Measurements from ENCODE around the gene SSX2IP.

Gene SSX2IP

GRCh38 chr1:84708031-84708430 lies 17.8 kb upstream of the SSX2IP start:
- Histone ChIP-seq H3K9ac (ENCODE audit: insufficient read length, low read depth) (no peak overlapping the region), H3K36me3 (ENCODE audit: insufficient read depth, insufficient read length, low read length) (no peaks in the 10 kb centered on the region), H3K9me3 (ENCODE audit: insufficient read depth, low read length) (no peaks in the 10 kb centered on the region), H3K4me1 (ENCODE audit: insufficient read depth, insufficient read length) (no peaks in the 10 kb centered on the region), H3K27me3 (ENCODE audit: insufficient read depth, insufficient read length) (no peaks in the 10 kb centered on the region), H3K4me3 (ENCODE audit: insufficient read length, low read depth) (no peak overlapping the region)
- DNase-seq (ENCODE audit: low read depth, low spot score): no peak
- TF ChIP-seq ZNF274 (IDR thresholded peaks at IDR 0.05; ENCODE audit: low read depth, low read length) (no peak), YY1 (IDR thresholded peaks at IDR 0.05; ENCODE audit: insufficient read depth, insufficient read length) (no peak), SUZ12 (IDR thresholded peaks at IDR 0.05; ENCODE audit: extremely low read depth, insufficient read depth, insufficient read length) (no peak)

- H3K27me3 ChIP-seq (ENCODE audit: insufficient read depth, insufficient read length): no peaks in the 10 kb centered on the region
- H3K9me3 ChIP-seq (ENCODE audit: insufficient read depth, low read length): no peaks in the 10 kb centered on the region
- no peak for DNase-seq (ENCODE audit: low read depth, low spot score)
- H3K4me1 ChIP-seq (ENCODE audit: insufficient read depth, insufficient read length): no peaks in the 10 kb centered on the region
- H3K36me3 ChIP-seq (ENCODE audit: insufficient read depth, insufficient read length, low read length): no peaks in the 10 kb centered on the region
- H3K4me3 ChIP-seq (ENCODE audit: insufficient read length, low read depth): no peak overlapping the region
- no peak for TF ChIP-seq YY1 (IDR thresholded peaks at IDR 0.05; ENCODE audit: insufficient read depth, insufficient read length)
- no peak for TF ChIP-seq SUZ12 (IDR thresholded peaks at IDR 0.05; ENCODE audit: extremely low read depth, insufficient read depth, insufficient read length)
- TF ChIP-seq ZNF274 (IDR thresholded peaks at IDR 0.05; ENCODE audit: low read depth, low read length): no peak
- H3K9ac ChIP-seq (ENCODE audit: insufficient read length, low read depth): no peak overlapping the region
These were observed 15.3 kb upstream of the SSX2IP start for GRCh38 chr1:84705513-84705912.

GRCh38 chr1:84704872-84705417 lies 14.7 kb upstream of the SSX2IP start:
- Histone ChIP-seq H3K4me3 (ENCODE audit: insufficient read length, low read depth) (no peak overlapping the region), H3K9me3 (ENCODE audit: insufficient read depth, low read length) (no peaks in the 10 kb centered on the region), H3K36me3 (ENCODE audit: insufficient read depth, insufficient read length, low read length) (no peaks in the 10 kb centered on the region), H3K9ac (ENCODE audit: insufficient read length, low read depth) (no peak overlapping the region), H3K27me3 (ENCODE audit: insufficient read depth, insufficient read length) (no peaks in the 10 kb centered on the region), H3K4me1 (ENCODE audit: insufficient read depth, insufficient read length) (no peaks in the 10 kb centered on the region)
- TF ChIP-seq SUZ12 (IDR thresholded peaks at IDR 0.05; ENCODE audit: extremely low read depth, insufficient read depth, insufficient read length): no peak
- TF ChIP-seq ZNF274 (IDR thresholded peaks at IDR 0.05; ENCODE audit: low read depth, low read length): no peak
- no peak for TF ChIP-seq YY1 (IDR thresholded peaks at IDR 0.05; ENCODE audit: insufficient read depth, insufficient read length)
- DNase-seq (ENCODE audit: low read depth, low spot score): no peak

GRCh38 chr1:84703431-84703830 lies 13.2 kb upstream of the SSX2IP start:
- DNase-seq (ENCODE audit: low read depth, low spot score): no peak
- Histone ChIP-seq H3K27me3 (ENCODE audit: insufficient read depth, insufficient read length) (no peaks in the 10 kb centered on the region), H3K36me3 (ENCODE audit: insufficient read depth, insufficient read length, low read length) (no peaks in the 10 kb centered on the region), H3K9ac (ENCODE audit: insufficient read length, low read depth) (no peak overlapping the region), H3K9me3 (ENCODE audit: insufficient read depth, low read length) (no peaks in the 10 kb centered on the region), H3K4me1 (ENCODE audit: insufficient read depth, insufficient read length) (no peaks in the 10 kb centered on the region), H3K4me3 (ENCODE audit: insufficient read length, low read depth) (no peak overlapping the region)
- no peak for TF ChIP-seq SUZ12 (IDR thresholded peaks at IDR 0.05; ENCODE audit: extremely low read depth, insufficient read depth, insufficient read length)
- TF ChIP-seq YY1 (IDR thresholded peaks at IDR 0.05; ENCODE audit: insufficient read depth, insufficient read length): no peak

- no peaks in the 10 kb centered on the region for H3K36me3 ChIP-seq (ENCODE audit: insufficient read depth, insufficient read length, low read length)
- no peaks in the 10 kb centered on the region for H3K4me1 ChIP-seq (ENCODE audit: insufficient read depth, insufficient read length)
- no peak for TF ChIP-seq YY1 (IDR thresholded peaks at IDR 0.05; ENCODE audit: insufficient read depth, insufficient read length)
- no peak for TF ChIP-seq ZNF274 (IDR thresholded peaks at IDR 0.05; ENCODE audit: low read depth, low read length)
- no peak for TF ChIP-seq SUZ12 (IDR thresholded peaks at IDR 0.05; ENCODE audit: extremely low read depth, insufficient read depth, insufficient read length)
- no peak overlapping the region for H3K4me3 ChIP-seq (ENCODE audit: insufficient read length, low read depth)
- no peak overlapping the region for H3K9ac ChIP-seq (ENCODE audit: insufficient read length, low read depth)
- DNase-seq (ENCODE audit: low read depth, low spot score): no peak
- no peaks in the 10 kb centered on the region for H3K9me3 ChIP-seq (ENCODE audit: insufficient read depth, low read length)
- no peaks in the 10 kb centered on the region for H3K27me3 ChIP-seq (ENCODE audit: insufficient read depth, insufficient read length)
These were observed 11.9 kb upstream of the SSX2IP start for GRCh38 chr1:84702143-84702542.

- H3K4me1 ChIP-seq (ENCODE audit: insufficient read depth, insufficient read length): no peaks in the 10 kb centered on the region
These were observed 11.1 kb upstream of the SSX2IP start for GRCh38 chr1:84701376-84701775.

GRCh38 chr1:84700070-84700469 lies 9.8 kb upstream of the SSX2IP start:
- no peak for TF ChIP-seq YY1 (IDR thresholded peaks at IDR 0.05; ENCODE audit: insufficient read depth, insufficient read length)
- TF ChIP-seq SUZ12 (IDR thresholded peaks at IDR 0.05; ENCODE audit: extremely low read depth, insufficient read depth, insufficient read length): no peak
- no peak for TF ChIP-seq ZNF274 (IDR thresholded peaks at IDR 0.05; ENCODE audit: low read depth, low read length)
- Histone ChIP-seq H3K4me3 (ENCODE audit: insufficient read length, low read depth) (no peak overlapping the region), H3K27me3 (ENCODE audit: insufficient read depth, insufficient read length) (no peaks in the 10 kb centered on the region), H3K36me3 (ENCODE audit: insufficient read depth, insufficient read length, low read length) (no peaks in the 10 kb centered on the region), H3K9ac (ENCODE audit: insufficient read length, low read depth) (no peak overlapping the region), H3K4me1 (ENCODE audit: insufficient read depth, insufficient read length) (no peaks in the 10 kb centered on the region), H3K9me3 (ENCODE audit: insufficient read depth, low read length) (no peaks in the 10 kb centered on the region)
- no peak for DNase-seq (ENCODE audit: low read depth, low spot score)

More at GRCh38 chr1:84701376-84701775, 11.1 kb upstream of the SSX2IP start:
- no peak overlapping the region for H3K4me3 ChIP-seq (ENCODE audit: insufficient read length, low read depth)
- H3K36me3 ChIP-seq (ENCODE audit: insufficient read depth, insufficient read length, low read length): no peaks in the 10 kb centered on the region
- no peak overlapping the region for H3K9ac ChIP-seq (ENCODE audit: insufficient read length, low read depth)
- no peaks in the 10 kb centered on the region for H3K9me3 ChIP-seq (ENCODE audit: insufficient read depth, low read length)
- H3K27me3 ChIP-seq (ENCODE audit: insufficient read depth, insufficient read length): no peaks in the 10 kb centered on the region
- DNase-seq (ENCODE audit: low read depth, low spot score): no peak
- TF ChIP-seq YY1 (IDR thresholded peaks at IDR 0.05; ENCODE audit: insufficient read depth, insufficient read length): no peak
- TF ChIP-seq ZNF274 (IDR thresholded peaks at IDR 0.05; ENCODE audit: low read depth, low read length): no peak
- no peak for TF ChIP-seq SUZ12 (IDR thresholded peaks at IDR 0.05; ENCODE audit: extremely low read depth, insufficient read depth, insufficient read length)
